GM08714 (cell line): ENCODE results near the gene SPINK4.

Experiments used
- H3K4me3 ChIP-seq: fragments of 200-500 bp; sonication (Bioruptor generic); 2 replicates; pipeline ENCODE4 v1.5.1; 2014; ENCODE audit warnings: mild to moderate bottlenecking, low read length, inconsistent platforms
- ZNF274 ChIP-seq: IDR thresholded peaks from 2 replicates; pipeline ENCODE4 v1.6.1; 2012; ENCODE audit warnings: mild to moderate bottlenecking, low read depth, low read length

SPINK4 gene

GRCh38 chr9:33236571-33236970 is 3.4 kb upstream of the SPINK4 start:
- TF ChIP-seq ZNF274: no peak
- no peak overlapping the region for H3K4me3 ChIP-seq

GRCh38 chr9:33241298-33241697 is 1.3 kb downstream of the SPINK4 start:
- no peak overlapping the region for H3K4me3 ChIP-seq
- no peak for TF ChIP-seq ZNF274

GRCh38 chr9:33242609-33243134 is 2.7 kb downstream of the SPINK4 start:
- no peak for TF ChIP-seq ZNF274
- no peak overlapping the region for H3K4me3 ChIP-seq

GRCh38 chr9:33244137-33244784 is 4.3 kb downstream of the SPINK4 start:
- TF ChIP-seq ZNF274: no peak
- H3K4me3 ChIP-seq: no peak overlapping the region

- no peak overlapping the region for H3K4me3 ChIP-seq
- TF ChIP-seq ZNF274: no peak
These were observed 5.4 kb downstream of the SPINK4 start for GRCh38 chr9:33245341-33245740.

- no peak overlapping the region for H3K4me3 ChIP-seq
- no peak for TF ChIP-seq ZNF274
These were observed 6.4 kb downstream of the SPINK4 start for GRCh38 chr9:33246269-33246860.

GRCh38 chr9:33248606-33249005 is 8.6 kb downstream of the SPINK4 start:
- no peak for TF ChIP-seq ZNF274
- no peak overlapping the region for H3K4me3 ChIP-seq

GRCh38 chr9:33249087-33249658 is 9.2 kb downstream of the SPINK4 start:
- no peak for TF ChIP-seq ZNF274

GRCh38 chr9:33249983-33250382 is 10.0 kb downstream of the SPINK4 start:
- H3K4me3 ChIP-seq: no peak overlapping the region
- TF ChIP-seq ZNF274: no peak

More at GRCh38 chr9:33249087-33249658, 9.2 kb downstream of the SPINK4 start:
- H3K4me3 ChIP-seq: no peak overlapping the region

GRCh38 chr9:33250458-33250995 is 10.6 kb downstream of the SPINK4 start:
- TF ChIP-seq ZNF274: no peak
- no peak overlapping the region for H3K4me3 ChIP-seq

GRCh38 chr9:33254211-33254610 is 14.2 kb downstream of the SPINK4 start:
- TF ChIP-seq ZNF274: no peak
- no peak overlapping the region for H3K4me3 ChIP-seq

GRCh38 chr9:33255014-33255413 is 15.0 kb downstream of the SPINK4 start:
- no peak overlapping the region for H3K4me3 ChIP-seq
- TF ChIP-seq ZNF274: no peak

- no peak for TF ChIP-seq ZNF274
- H3K4me3 ChIP-seq: no peak overlapping the region
These were observed 15.5 kb downstream of the SPINK4 start for GRCh38 chr9:33255471-33255870.

- TF ChIP-seq ZNF274: no peak
- no peak overlapping the region for H3K4me3 ChIP-seq
These were observed 16.3 kb downstream of the SPINK4 start for GRCh38 chr9:33256236-33256635.

- TF ChIP-seq ZNF274: no peak
- H3K4me3 ChIP-seq: no peak overlapping the region
These were observed 17.3 kb downstream of the SPINK4 start for GRCh38 chr9:33257276-33257675.

- TF ChIP-seq ZNF274: no peak
- H3K4me3 ChIP-seq: no peak overlapping the region
These were observed 20.4 kb downstream of the SPINK4 start for GRCh38 chr9:33260372-33260771.
